CD4-positive, alpha-beta T cell treated with Interleukin-4 for 4 hours (primary cell): ENCODE data around the gene SOX6.

Experiments
- DNase-seq: peaks from one replicate; pipeline ENCODE4 v3.0.0-alpha.2; 2020

SOX6 gene

DNA sequence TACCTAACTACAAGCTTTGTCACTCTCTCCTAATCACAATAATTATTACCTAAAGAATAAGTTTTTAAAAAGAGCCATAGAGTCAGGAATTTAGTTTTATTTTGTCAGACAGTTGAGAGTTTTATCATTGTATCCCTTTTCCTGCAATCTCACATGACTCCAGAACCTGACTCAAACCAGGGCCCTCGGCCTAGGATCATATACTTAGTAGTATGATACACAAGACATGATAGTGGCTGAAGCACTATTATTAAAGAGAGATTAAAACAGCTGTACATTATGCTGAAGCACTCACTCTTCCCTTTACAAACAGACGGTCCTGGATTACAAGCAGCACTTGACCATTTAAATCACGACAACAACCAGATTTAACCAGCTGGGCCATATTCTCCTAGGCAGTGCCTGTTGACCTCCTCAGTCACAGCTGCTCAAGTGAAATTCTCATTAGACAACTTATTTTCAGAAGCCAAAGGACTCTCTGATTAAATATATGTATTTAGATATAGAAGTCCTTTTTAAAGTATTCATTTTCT, 44.0 kb downstream of the SOX6 start:
- no peak for DNase-seq

DNA sequence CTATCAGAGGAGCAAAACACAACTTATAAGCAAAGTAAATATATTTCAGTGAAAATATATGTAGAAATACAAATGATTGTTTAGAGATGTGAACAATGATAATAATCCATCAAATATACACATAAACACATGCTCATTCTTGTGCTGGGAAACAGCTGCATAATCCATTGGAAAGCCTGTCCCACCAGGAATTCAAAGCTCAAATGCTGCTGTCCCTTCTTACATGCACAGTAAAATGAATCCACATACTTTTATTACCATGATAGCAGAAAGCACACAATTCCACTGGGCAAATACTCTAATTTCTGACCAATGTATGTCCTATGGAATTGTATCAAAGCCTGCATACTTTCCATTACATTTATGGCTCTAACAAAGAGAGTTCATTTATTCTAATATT, 44.5 kb downstream of the SOX6 start:
- DNase-seq: no peak

DNA sequence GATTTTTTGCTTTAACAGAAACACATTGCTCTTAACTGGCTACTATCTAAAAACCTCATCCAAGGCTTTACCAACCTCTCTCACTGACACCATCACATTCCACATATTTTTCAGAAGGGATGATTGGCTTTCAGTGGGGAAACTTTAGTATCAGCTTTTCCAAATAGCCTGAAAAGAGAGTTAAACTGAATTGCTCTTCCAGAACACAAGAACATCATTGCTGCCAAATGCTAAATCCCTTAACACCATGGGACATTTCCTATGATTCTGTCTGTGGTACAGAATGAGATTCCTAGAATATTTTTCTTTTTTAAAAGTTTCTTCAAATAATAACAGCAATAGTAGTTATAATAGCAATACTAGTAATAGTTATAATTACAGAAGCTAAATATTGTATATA, 45.4 kb downstream of the SOX6 start:
- no peak for DNase-seq

DNA sequence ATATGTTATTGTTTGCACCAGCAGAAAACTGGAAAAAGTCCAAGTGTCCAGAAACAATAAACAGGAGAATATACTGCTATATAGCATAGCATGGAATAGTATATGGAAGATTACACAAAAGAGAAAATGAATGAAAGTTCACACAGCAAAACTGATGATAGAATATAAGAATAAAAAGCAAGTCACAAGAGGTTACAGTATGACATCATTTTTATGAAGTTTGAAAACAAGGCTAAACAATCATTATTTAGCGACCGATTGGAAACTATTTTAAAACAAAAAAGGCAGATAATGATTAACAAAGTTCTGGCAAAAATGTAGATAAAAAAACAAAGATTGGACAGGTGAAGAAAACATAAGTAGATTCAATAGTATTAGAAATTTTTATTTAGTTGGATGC, 47.1 kb downstream of the SOX6 start:
- DNase-seq: no peak

DNA sequence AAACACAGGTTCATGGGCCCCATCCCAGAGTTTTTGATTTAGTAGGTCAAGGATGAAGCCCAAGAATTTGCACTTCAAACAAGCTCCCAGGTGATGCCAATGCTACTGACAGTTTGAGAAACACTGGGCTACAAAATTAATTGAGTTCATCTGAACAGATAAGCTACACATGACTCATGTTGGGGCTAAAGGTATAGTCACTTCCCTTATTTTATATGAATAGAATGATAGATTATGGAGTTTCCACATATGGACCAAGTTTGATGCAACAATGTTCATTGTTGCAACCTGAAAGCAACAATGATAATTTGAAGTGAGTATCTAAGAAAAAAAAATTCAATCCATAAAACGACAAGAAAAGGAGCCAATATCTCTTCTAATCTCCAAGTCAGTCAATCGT, 54.9 kb downstream of the SOX6 start:
- no peak for DNase-seq

DNA sequence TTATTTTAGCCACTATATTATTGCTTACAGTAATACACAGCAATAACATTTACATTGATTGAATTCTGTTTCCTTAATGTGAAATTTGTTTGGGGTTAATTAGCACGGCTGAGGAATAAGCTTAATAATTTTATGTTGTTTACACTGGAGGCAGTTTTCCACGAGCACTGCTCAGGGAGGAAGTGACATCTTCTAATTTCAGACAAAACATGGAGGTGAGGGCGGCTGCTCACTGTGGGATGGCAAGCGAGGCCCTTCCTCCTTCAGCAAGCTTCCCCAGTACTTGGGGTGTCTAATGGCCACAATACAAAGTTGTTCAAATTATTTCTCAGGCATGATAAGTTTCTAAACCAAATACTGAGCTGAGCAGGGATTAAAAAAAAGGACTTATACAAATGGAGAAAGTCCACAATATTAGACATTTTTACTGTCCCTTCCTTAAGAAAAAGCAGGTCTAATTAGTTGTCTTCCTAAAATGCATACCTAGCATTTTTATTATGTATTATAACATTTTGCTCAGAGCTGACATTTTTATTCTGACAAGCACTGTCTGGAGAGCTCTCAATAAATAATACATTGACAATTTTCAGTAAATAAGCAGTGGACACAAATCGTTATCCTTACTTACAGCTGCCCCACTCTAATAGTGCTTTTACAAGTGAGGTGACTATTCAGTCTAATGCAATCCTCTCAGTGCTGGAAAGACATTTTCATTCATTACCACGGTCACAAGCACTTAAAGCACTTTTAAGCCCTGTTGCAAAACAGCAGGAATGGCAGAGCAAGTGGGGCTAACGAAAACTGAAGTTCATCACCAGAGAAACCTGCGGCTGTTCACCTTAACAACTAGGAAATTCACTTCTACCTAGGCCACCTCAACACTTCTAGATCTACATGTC, 56.2 kb downstream of the SOX6 start:
- DNase-seq: no peak

DNA sequence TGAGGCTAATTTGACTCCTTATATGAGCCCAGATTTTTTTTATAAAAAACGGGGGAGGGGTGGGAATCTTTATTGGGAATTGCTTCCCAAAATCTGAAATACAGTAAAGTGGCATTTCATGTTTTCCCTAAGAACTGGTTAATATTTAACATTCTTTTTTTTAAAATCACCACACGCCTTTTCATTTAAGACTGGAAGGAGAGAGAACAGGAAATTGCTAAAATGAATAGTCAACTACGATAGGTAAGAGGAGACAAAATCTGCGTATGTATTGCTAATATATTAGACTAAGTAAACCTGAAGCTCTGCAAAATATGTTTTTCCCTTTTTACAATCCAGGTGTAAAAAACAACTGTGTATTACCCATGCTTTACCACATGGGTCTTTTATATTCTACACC, 57.0 kb downstream of the SOX6 start:
- no peak for DNase-seq

DNA sequence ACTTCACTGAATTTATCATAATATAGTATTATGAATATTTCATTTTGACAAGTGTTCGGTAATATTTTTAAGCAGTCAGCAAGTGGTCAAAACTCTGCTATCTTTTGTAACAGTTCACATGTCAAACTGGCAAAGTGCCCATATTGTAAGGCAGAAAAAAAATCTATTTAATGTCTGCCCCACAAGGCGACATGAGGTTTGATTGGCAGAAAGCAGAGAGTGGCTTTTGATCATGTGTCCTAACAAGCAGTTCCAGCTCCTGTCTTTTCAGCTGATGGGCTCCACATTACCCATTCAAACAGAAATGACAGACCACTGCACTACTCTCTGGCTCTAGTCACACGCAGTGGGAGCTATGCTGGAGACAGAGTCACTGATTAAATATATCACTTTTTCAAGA, 59.0 kb downstream of the SOX6 start:
- DNase-seq: no peak

DNA sequence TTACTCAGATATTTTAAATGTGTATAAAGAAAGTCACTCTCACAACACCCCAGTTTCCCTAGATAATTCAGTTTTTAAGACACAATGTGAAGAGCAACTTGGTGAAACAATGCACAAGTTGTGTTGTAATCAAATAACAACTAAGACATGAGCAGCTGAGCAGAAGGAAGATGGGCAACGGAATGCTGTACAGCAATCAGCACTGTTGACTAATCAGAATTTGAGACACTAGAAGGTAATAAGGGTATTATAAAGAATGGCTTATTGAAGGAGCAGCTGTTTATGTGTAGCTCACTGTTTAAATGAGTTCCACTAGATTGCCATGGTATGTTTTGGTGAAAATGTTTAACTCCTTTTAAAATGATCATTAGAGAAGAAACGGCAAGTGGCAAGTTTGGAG, 60.1 kb downstream of the SOX6 start:
- DNase-seq: no peak

DNA sequence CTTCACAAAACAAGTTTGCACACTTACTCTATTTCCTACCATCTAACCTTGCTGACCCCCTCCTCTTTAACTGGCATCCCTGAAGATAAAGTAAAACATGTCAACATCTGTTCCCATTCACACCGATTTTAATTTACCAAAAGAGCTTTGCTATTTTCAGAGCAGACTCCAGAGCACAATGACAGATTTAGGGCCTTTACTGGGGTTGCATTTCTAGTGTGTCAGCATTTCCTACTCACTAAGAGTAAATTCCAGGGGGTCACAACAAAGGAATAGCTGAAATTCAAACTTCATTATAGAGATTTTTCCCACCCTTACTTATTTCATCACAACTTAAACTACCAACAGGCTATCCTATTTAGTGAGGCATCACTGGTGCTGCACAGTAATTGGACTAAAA, 60.8 kb downstream of the SOX6 start:
- no peak for DNase-seq

DNA sequence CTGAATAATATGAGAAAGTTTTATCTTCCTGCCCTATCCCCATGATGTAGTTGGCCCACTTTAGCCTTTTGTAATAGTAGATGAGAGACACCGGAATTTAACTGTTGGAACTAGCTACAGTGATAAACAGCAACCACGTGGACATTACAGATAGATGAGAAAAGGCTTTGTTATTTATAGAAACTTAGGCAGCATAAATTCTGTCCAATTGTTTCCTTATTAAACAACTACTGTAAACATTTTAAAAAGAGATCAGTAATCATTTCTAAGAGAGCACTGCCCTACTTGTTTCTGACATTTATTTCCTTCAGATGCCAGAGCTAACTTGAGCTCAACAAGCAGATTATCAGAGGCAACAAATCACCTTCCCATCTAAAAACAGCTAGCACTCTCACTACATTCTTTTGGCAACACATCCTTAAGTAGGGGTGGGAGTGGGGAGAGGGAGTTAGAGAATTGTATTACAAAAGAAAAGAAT, 63.1 kb downstream of the SOX6 start:
- DNase-seq: no peak

DNA sequence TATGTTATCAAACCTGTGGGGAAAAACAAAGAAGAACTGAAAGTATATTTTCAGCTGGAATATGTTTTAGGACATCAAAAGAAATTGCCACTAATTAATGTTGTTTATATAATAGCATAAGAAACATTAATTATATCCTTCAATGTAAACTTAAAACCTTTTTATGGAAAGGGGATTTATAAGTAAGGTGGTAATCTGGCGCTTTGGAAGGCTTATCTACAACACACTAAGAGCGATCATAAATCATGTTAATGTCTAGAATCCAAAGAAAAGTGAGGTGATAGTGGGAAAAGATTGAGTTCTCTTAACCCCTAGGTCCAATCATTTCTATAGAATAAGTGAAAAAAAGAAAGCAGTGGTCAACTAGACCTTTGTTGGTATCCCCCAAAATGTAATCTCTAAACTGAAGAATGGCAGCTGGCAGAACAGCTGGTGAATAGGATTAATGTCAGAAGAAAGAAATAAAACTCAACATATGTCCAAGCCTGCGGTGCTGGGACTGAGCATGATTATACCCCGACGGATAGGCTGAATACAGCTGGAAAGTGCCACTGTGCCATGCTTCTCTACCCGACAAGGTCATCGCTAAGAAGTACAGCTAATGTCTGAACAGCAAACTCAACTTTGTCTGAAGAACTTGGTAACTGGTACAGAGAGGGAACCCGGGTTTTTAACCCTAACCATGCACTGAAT, 64.0 kb downstream of the SOX6 start:
- no peak for DNase-seq

DNA sequence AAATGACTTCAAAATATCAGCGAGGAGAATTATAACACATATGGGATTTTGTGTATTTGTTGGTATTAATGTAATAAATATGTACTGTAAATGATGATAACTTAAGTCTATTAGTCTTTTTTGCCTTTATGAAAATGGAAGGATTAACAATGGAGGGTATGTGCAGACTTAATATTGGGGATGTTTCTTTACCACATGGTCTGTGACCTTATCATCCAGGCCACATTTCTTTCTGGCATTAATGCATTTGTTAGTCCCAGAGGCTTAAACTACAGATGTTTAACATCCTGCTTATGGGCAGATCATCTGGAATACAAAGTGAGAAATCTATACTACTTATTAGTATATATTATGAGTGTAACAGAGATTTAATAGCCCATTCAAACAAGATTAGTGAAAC, 64.6 kb downstream of the SOX6 start:
- no peak for DNase-seq

DNA sequence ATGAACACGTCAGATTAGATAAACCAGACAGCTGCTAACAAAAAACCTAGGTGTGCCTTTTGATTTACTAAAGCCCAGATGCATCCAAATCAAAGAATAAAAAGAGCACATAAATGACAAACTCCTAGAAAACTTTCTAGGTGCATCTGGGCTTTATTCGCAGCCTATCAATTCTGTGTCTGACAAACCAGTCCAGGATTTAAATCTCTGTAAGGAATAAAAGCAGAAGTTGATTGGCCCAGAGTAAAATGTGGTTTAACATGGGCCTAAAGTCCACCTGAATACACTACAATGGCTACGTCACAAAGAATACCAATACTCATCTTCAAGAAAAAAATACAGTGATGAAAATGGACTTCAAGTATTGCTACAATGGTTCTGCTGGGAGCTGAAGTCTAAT, 66.8 kb downstream of the SOX6 start:
- DNase-seq: no peak

DNA sequence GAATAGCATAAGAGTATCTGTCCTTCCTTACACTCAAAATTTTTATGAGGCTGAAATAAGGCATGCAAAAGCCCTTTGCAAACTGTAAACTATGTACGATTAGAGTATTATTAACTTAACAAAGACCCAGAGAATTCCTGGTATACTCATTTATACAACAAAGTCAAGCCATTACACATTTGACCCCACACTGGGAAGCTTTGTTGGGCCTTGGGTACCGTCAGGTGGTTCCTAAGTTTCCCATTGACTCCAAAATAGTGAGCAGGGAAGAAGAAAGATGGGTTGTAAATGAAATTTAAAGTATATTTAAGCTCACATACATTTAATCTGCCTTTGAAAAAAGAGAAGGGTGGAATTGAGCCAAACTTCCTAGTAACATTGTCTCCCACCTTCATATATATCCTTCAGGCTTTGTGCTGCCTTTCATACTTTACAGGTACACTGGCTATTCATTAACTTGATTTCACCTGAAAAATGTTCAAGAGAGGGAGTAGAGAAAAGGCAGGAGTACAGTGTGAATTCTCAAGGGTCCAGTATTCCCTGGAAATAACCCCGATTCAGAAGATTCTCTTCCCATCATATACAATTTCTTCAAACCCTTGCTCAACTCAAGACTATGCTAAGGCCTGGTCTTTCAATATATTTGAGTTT, 68.6 kb downstream of the SOX6 start:
- DNase-seq: no peak

DNA sequence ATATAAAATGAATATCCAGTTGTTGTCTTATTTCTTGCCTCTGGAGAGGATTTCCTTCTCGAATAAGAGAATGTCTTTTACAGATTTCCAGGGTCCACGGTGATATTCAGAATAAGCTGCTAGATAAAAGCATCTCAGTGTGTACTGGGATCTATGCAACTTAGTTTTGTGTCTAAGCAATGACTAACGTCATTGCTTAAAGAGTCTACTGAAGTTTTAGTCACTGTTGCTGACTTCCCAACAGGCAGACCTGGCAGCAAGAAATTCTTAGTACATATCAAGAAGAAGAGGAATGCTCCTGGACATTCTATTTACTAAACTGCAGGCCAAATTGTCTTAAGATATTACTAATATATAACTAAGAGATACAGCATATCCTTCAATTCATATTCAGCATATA, 70.3 kb downstream of the SOX6 start:
- no peak for DNase-seq

DNA sequence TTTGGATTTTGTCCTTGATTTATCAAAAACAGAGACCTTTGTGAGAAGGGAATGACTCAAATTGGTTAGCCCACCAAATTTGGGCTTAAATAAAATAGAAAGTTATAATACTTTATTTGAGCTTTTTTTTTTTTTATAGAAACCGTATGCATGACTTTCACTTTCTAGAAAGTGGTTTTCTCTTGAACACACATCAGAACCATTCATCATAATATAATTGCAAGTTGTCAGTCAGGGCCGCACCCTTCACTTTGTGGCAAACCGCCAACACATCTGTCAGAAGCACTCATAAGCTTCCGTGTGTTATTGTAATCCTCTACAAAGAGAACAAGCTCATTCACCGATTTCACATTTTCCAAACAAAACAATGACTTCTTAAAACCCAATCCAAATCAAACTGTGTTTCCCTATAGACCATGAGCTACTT, 76.1 kb downstream of the SOX6 start:
- no peak for DNase-seq

DNA sequence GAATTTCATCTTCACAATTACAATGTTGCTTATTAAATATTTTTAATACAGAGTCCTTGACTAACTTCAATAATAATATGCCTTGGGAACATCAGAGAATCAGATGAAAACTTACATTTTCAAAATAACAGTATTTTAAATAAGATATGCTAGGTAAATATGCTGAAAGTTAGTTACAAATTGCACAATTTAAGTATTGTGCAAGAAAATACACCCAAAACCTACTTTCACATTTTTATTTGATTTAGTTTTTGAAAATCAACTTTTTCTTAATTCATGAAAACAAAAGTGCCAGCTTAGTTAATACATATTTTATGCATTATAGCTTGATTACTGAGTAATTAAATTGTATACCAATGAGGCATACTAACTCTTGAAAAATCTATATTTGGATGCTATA, 76.8 kb downstream of the SOX6 start:
- no peak for DNase-seq

DNA sequence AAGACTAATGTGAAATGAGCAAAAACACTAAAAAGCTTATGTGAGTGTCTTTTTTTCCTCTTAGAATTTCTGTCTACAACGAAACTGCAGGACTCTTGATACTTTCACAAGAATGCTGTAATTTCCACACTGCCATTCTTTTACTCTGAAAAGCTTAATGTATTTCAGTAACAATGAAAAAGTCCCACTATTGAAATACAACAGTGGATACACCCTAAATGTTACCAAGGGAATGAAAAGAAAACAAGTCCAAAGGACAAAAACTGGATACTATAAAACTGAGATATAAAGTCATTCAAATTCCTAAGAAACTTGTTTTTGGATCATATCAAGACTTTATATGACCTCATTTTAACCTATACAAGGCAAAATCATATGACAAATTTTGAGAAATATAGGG, 77.4 kb downstream of the SOX6 start:
- no peak for DNase-seq

DNA sequence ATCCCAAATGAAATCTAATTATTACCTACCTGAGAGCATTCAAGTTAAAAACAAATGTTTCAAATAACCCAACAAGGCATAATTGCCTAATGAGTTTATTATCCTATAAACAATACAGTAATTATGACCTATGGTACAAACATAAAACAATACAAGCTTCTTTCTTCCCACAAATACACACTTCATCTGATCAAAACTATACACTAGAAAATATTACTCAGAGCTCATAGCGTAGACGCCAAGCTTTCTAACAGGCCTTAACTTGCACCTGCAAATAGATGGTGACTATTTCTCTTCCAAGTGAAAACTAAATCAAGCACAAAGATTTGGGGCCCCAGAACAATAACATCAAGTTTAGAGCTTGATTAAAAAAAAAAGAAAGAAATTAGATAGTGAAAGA, 78.1 kb downstream of the SOX6 start:
- DNase-seq: no peak

DNA sequence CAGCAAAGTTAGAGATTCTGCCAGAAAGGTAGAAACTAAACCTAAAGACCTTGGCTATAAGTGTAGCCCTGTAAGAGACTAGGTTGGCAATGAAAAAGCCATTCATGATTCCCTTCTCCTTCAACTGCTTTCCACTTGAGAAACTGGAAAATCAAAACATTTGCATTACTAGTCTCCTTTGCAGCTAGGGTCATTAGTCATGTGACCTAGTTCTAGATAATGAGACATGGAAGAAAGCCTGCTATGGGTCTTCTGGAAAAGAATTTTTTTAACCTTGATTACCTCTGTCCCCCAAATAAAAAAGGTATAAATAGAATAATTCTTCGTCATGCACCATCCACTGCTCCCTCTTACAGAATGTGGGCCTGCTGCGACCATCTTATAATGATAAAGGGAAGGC, 80.1 kb downstream of the SOX6 start:
- no peak for DNase-seq

DNA sequence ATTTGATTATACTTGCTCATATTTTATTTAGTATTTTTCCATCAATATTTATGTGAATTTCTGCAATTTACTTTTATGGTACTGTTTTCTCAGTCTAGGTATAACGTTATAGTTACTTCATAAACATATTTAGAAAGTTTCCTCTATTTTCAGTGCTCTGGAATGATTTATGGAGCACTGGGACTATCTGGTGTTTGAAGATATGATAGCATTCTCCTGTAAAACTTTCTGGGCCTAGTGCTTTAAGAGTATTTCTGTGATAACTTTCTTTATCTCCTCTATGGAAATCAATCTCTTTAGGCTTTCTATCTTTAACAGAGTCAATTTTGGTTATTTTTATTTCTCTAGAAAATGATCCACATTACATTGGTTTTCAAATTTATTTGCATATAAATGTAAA, 85.1 kb downstream of the SOX6 start:
- no peak for DNase-seq

DNA sequence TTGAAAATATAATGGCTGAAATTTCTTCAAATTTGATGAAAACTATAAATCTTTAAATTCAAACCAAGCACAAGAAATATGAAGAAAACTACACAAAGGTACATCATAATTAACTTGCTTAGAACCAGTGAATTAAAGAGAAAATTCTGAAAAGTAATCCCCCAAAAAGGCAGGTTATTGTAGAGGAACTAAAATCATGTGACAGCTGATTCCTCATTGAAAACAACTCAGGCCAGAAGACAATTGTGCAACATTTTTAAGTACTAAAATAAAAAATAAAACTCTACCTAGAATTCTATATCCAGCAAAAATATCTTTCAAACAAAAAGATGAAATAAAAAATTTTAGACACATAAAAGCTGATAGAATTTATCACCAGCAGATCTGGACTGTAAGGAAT, 90.3 kb downstream of the SOX6 start:
- no peak for DNase-seq

DNA sequence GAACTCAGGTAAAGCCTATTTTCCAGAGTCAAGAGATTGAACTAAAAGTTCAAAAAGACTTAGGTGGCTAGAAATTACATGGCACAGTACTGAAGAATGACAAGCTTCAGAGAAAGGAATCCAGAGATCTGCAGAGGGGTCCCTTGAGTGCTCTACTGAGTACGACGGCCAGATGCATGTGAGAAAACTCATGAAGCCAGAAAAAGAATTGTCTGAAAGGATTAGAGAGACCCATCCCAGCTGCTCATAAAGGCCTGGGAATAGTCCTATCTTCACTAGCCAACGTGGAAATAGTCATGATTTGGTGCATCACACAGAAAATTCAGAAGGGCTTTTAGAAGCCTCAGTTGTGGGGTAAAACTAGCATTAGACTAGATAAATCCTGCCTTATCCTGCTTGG, 91.3 kb downstream of the SOX6 start:
- no peak for DNase-seq
